ENCODE measurements around the gene LARP4B.

The LARP4B gene

GRCh38 chr10:841535-841934 is 90.0 kb downstream of the LARP4B start:
- H2BK120ac ChIP-seq (ENCODE audit: low read depth, low read length), result no peak overlapping the region
- no peak overlapping the region for H2AK5ac ChIP-seq (ENCODE audit: low read depth, low read length)
- H3K27ac ChIP-seq (replicated peaks; ENCODE audit: low read length), result no peak overlapping the region
- H3K18ac ChIP-seq (ENCODE audit: low read length), result no peak overlapping the region
- H3K9me3 ChIP-seq (replicated peaks in 1 of 2; ENCODE audit: control insufficient read depth in 2 of 2, insufficient read depth in 1 of 2, low read depth in 1 of 2, low read length in 2 of 2), result no peaks in the 10 kb centered on the region
- no peak overlapping the region for H2BK12ac ChIP-seq (ENCODE audit: low read length)
- H2AFZ ChIP-seq (ENCODE audit: low read length), result no peak overlapping the region
- no peak overlapping the region for H3K4ac ChIP-seq (ENCODE audit: low read length)
- no peak overlapping the region for H3K4me2 ChIP-seq (ENCODE audit: insufficient read depth, low read length, poor library complexity, severe bottlenecking)
- no peak overlapping the region for H3K23ac ChIP-seq (ENCODE audit: low read depth, low read length, poor library complexity)
- no peaks in the 10 kb centered on the region for H3K27me3 ChIP-seq (ENCODE audit: control insufficient read depth in 3 of 3, insufficient read depth in 3 of 3, low read depth in 1 of 3, low read length in 3 of 3)
- H4K8ac ChIP-seq (ENCODE audit: low read depth, low read length), result no peak overlapping the region
- H3K79me1 ChIP-seq (ENCODE audit: low read depth, low read length), result no peaks in the 10 kb centered on the region
- H3K14ac ChIP-seq (ENCODE audit: low read length), result no peak overlapping the region
- no peak overlapping the region for H2BK15ac ChIP-seq (ENCODE audit: low read length)
- no peak overlapping the region for H2BK5ac ChIP-seq (ENCODE audit: low read length)
- no peak for DNase-seq (ENCODE audit: low spot score)
- no CpG with 5 or more reads among the region's 5 CpGs for WGBS, 2 donors (ENCODE audit: extremely low coverage in 2 of 2, insufficient read length in 2 of 2, insufficient replicate concordance in 1 of 2)
- H4K91ac ChIP-seq (ENCODE audit: low read depth, low read length, poor library complexity), result no peak overlapping the region
- no peak overlapping the region for H3K9ac ChIP-seq (ENCODE audit: low read depth, low read length, poor library complexity)
- no peak overlapping the region for H3K4me3 ChIP-seq (ENCODE audit: low read length in 2 of 2)
- H3K36me3 ChIP-seq (replicated peaks in 1 of 2; ENCODE audit: control insufficient read depth in 2 of 2, insufficient read depth in 2 of 2, low read length in 2 of 2), result peaks cover 12 to 94% of the 10 kb centered on the region in 2 donors
- peaks cover 0 to 1% of the 10 kb centered on the region in 2 donors for H3K4me1 ChIP-seq (ENCODE audit: control insufficient read depth in 2 of 2, insufficient read depth in 1 of 2, low read depth in 1 of 2, low read length in 2 of 2)

- no peaks in the 10 kb centered on the region for H3K27me3 ChIP-seq (ENCODE audit: control insufficient read depth in 3 of 3, insufficient read depth in 3 of 3, low read depth in 1 of 3, low read length in 3 of 3)
- H2BK5ac ChIP-seq (ENCODE audit: low read length), result no peak overlapping the region
- H4K91ac ChIP-seq (ENCODE audit: low read depth, low read length, poor library complexity), result no peak overlapping the region
- DNase-seq (ENCODE audit: low spot score), result no peak
- H3K4me1 ChIP-seq (ENCODE audit: control insufficient read depth in 2 of 2, insufficient read depth in 1 of 2, low read depth in 1 of 2, low read length in 2 of 2), result no peaks in the 10 kb centered on the region
- no peak overlapping the region for H3K27ac ChIP-seq (replicated peaks; ENCODE audit: low read length)
- H3K4ac ChIP-seq (ENCODE audit: low read length), result no peak overlapping the region
- peaks cover 0 to 3% of the 10 kb centered on the region in 2 donors for H3K9me3 ChIP-seq (replicated peaks in 1 of 2; ENCODE audit: control insufficient read depth in 2 of 2, insufficient read depth in 1 of 2, low read depth in 1 of 2, low read length in 2 of 2)
- H2BK120ac ChIP-seq (ENCODE audit: low read depth, low read length), result no peak overlapping the region
- H2AK5ac ChIP-seq (ENCODE audit: low read depth, low read length), result no peak overlapping the region
- H2AFZ ChIP-seq (ENCODE audit: low read length), result no peak overlapping the region
- no peaks in the 10 kb centered on the region for H3K79me1 ChIP-seq (ENCODE audit: low read depth, low read length)
- no peak overlapping the region for H3K18ac ChIP-seq (ENCODE audit: low read length)
- H3K36me3 ChIP-seq (replicated peaks in 1 of 2; ENCODE audit: control insufficient read depth in 2 of 2, insufficient read depth in 2 of 2, low read length in 2 of 2), result peaks cover 16 to 98% of the 10 kb centered on the region in 2 donors
- H4K8ac ChIP-seq (ENCODE audit: low read depth, low read length), result no peak overlapping the region
- no peak overlapping the region for H2BK12ac ChIP-seq (ENCODE audit: low read length)
- H3K4me2 ChIP-seq (ENCODE audit: insufficient read depth, low read length, poor library complexity, severe bottlenecking), result no peak overlapping the region
- H2BK15ac ChIP-seq (ENCODE audit: low read length), result no peak overlapping the region
- H3K14ac ChIP-seq (ENCODE audit: low read length), result no peak overlapping the region
- no peak overlapping the region for H3K9ac ChIP-seq (ENCODE audit: low read depth, low read length, poor library complexity)
- H3K4me3 ChIP-seq (ENCODE audit: low read length in 2 of 2), result no peak overlapping the region
- WGBS, 2 donors (ENCODE audit: extremely low coverage in 2 of 2, insufficient read length in 2 of 2, insufficient replicate concordance in 1 of 2), result no CpG with 5 or more reads among the region's 9 CpGs
- H3K23ac ChIP-seq (ENCODE audit: low read depth, low read length, poor library complexity), result no peak overlapping the region
Observed at GRCh38 chr10:839550-840205, 91.8 kb downstream of the LARP4B start.

- WGBS, 2 donors (ENCODE audit: extremely low coverage in 2 of 2, insufficient read length in 2 of 2, insufficient replicate concordance in 1 of 2), result no CpG with 5 or more reads among the region's 7 CpGs
- H3K36me3 ChIP-seq (replicated peaks in 1 of 2; ENCODE audit: control insufficient read depth in 2 of 2, insufficient read depth in 2 of 2, low read length in 2 of 2), result peaks cover 14 to 92% of the 10 kb centered on the region in 2 donors
- H3K4me1 ChIP-seq (ENCODE audit: control insufficient read depth in 2 of 2, insufficient read depth in 1 of 2, low read depth in 1 of 2, low read length in 2 of 2), result no peaks in the 10 kb centered on the region
Observed at GRCh38 chr10:836782-837181, 94.7 kb downstream of the LARP4B start.

GRCh38 chr10:834493-834892 is 97.0 kb downstream of the LARP4B start:
- DNase-seq (ENCODE audit: low spot score), result no peak
- no peak overlapping the region for H2AFZ ChIP-seq (ENCODE audit: low read length)
- H3K23ac ChIP-seq (ENCODE audit: low read depth, low read length, poor library complexity), result no peak overlapping the region
- H3K4me3 ChIP-seq (ENCODE audit: low read length in 2 of 2), result no peak overlapping the region
- no peak overlapping the region for H2BK12ac ChIP-seq (ENCODE audit: low read length)
- H3K27me3 ChIP-seq (ENCODE audit: control insufficient read depth in 3 of 3, insufficient read depth in 3 of 3, low read depth in 1 of 3, low read length in 3 of 3), result no peaks in the 10 kb centered on the region
- no peaks in the 10 kb centered on the region for H3K4me1 ChIP-seq (ENCODE audit: control insufficient read depth in 2 of 2, insufficient read depth in 1 of 2, low read depth in 1 of 2, low read length in 2 of 2)
- no CpG with 5 or more reads among the region's 5 CpGs for WGBS, 2 donors (ENCODE audit: extremely low coverage in 2 of 2, insufficient read length in 2 of 2, insufficient replicate concordance in 1 of 2)
- no peak overlapping the region for H2AK5ac ChIP-seq (ENCODE audit: low read depth, low read length)
- H3K4me2 ChIP-seq (ENCODE audit: insufficient read depth, low read length, poor library complexity, severe bottlenecking), result no peak overlapping the region
- peaks cover 0 to 8% of the 10 kb centered on the region in 2 donors for H3K9me3 ChIP-seq (replicated peaks in 1 of 2; ENCODE audit: control insufficient read depth in 2 of 2, insufficient read depth in 1 of 2, low read depth in 1 of 2, low read length in 2 of 2)
- no peak overlapping the region for H2BK120ac ChIP-seq (ENCODE audit: low read depth, low read length)
- H4K91ac ChIP-seq (ENCODE audit: low read depth, low read length, poor library complexity), result no peak overlapping the region
- H2BK5ac ChIP-seq (ENCODE audit: low read length), result no peak overlapping the region
- H3K36me3 ChIP-seq (replicated peaks in 1 of 2; ENCODE audit: control insufficient read depth in 2 of 2, insufficient read depth in 2 of 2, low read length in 2 of 2), result peaks cover 8 to 92% of the 10 kb centered on the region in 2 donors
- no peak overlapping the region for H3K4ac ChIP-seq (ENCODE audit: low read length)
- H3K18ac ChIP-seq (ENCODE audit: low read length), result no peak overlapping the region
- no peak overlapping the region for H3K14ac ChIP-seq (ENCODE audit: low read length)
- H3K27ac ChIP-seq (replicated peaks; ENCODE audit: low read length), result no peak overlapping the region
- no peak overlapping the region for H4K8ac ChIP-seq (ENCODE audit: low read depth, low read length)
- H2BK15ac ChIP-seq (ENCODE audit: low read length), result no peak overlapping the region
- H3K79me1 ChIP-seq (ENCODE audit: low read depth, low read length), result peaks cover 3% of the 10 kb centered on the region
- H3K9ac ChIP-seq (ENCODE audit: low read depth, low read length, poor library complexity), result no peak overlapping the region

More at GRCh38 chr10:836782-837181, 94.7 kb downstream of the LARP4B start:
- Histone ChIP-seq H2BK5ac (ENCODE audit: low read length) (no peak overlapping the region), H3K9me3 (replicated peaks in 1 of 2; ENCODE audit: control insufficient read depth in 2 of 2, insufficient read depth in 1 of 2, low read depth in 1 of 2, low read length in 2 of 2) (peaks cover 0 to 8% of the 10 kb centered on the region in 2 donors), H3K23ac (ENCODE audit: low read depth, low read length, poor library complexity) (no peak overlapping the region), H3K18ac (ENCODE audit: low read length) (no peak overlapping the region), H3K4me2 (ENCODE audit: insufficient read depth, low read length, poor library complexity, severe bottlenecking) (no peak overlapping the region), H3K9ac (ENCODE audit: low read depth, low read length, poor library complexity) (no peak overlapping the region), H2BK120ac (ENCODE audit: low read depth, low read length) (no peak overlapping the region), H4K91ac (ENCODE audit: low read depth, low read length, poor library complexity) (no peak overlapping the region), H3K4me3 (ENCODE audit: low read length in 2 of 2) (no peak overlapping the region), H2AFZ (ENCODE audit: low read length) (no peak overlapping the region), H2BK15ac (ENCODE audit: low read length) (no peak overlapping the region), H2AK5ac (ENCODE audit: low read depth, low read length) (no peak overlapping the region), H3K4ac (ENCODE audit: low read length) (no peak overlapping the region), H3K14ac (ENCODE audit: low read length) (no peak overlapping the region), H3K79me1 (ENCODE audit: low read depth, low read length) (no peaks in the 10 kb centered on the region), H3K27ac (replicated peaks; ENCODE audit: low read length) (no peak overlapping the region), H4K8ac (ENCODE audit: low read depth, low read length) (no peak overlapping the region), H3K27me3 (ENCODE audit: control insufficient read depth in 3 of 3, insufficient read depth in 3 of 3, low read depth in 1 of 3, low read length in 3 of 3) (no peaks in the 10 kb centered on the region), H2BK12ac (ENCODE audit: low read length) (no peak overlapping the region)
- DNase-seq (ENCODE audit: low spot score), result no peak
